GM18873 (cell line): ENCODE results near the gene RIPOR3.
"Not testable (repeated sequence)": the region's sequence is repeated elsewhere in the genome, so short reads cannot be mapped to it uniquely, and the experiment has no call there.

Experiments
- ATAC-seq: cut with Tn5 transposase; IDR thresholded peaks from one replicate; pipeline ENCODE4 v1.9.1; 2021; ENCODE audit warnings: mild to moderate bottlenecking, moderate library complexity, moderate number of reproducible peaks; ENCODE audit not compliant: unreplicated experiment, low FRiP score

RIPOR3 gene

DNA sequence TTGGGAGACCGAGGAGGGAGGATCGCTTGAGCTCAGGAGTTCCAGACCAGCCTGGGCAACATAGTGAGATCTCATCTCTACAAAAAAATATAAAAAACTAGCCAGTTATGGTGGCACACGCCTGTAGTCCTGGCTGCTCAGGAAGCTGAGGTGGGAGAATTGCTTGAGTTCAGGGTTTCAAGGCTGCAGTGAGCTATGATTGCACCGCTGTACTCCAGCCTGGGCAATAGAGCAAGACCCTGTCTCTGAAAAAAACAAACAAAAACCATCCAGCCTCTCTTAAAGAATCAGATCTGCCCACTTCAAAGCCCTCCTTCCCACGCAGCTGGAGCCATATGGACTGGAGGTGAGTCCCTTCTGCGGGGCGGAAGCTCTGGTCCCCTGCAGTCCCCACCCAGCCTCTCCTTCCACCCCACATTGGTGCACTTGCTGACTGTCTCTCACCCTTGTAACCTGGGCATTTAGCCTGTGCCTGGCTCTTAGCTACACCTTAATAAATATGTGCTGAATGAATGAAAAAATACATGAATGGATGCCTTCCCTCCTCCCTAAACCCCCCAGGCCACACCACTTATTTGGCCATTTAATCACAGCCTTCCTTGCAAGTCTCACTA is 32.9 kb upstream of the RIPOR3 start:
- no peak for ATAC-seq

DNA sequence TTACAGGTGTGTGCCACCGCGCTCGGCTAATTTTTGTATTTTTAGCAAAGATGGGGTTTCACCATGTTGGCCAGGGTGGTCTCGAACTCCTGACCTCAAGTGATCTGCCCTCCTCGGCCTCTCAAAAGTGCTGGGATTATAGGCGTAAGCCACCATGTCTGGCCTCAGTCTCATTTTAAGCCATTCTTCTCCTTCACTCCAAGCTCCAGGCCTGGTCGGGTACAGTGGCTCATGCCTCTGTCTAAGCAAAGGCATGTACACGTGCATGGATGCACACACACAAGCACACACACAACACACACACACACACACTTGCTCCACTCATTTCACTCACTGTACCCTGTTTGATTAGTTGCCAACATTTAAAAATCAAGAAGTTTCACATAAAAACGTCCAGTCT is 32.3 kb upstream of the RIPOR3 start:
- ATAC-seq = no peak

DNA sequence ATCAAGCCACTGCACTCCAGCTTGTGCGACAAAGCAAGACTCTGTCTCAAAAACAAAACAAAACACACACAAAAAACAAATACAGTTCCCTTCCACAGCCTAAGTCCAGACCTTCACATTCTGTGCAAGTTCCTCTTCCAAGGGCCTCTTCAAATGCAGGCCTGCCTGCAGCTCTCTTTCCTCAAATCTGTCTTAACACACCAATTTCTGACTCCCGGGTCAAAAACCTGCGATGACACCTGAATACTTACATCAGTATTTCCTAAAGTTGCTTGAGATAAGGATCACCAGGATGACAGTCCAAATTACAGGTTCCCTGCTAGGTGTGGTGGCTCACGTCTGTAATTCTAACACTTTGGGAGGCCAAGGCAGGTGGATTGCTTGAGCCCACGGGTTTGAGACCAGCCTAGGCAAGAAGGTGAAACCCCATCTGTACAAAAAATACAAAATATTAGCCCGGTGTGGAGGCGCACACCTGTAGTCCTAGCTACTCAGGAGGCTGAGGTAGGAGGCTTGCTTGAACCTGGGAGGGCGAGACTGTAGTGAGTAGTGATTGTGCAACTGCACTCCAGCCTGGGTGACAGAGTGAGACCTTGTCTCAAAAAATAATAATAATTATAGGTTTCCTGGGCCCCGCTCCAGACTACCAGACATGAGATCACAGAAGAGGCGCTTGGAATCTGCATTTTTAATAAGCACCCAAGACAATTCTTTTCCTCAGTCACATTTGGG is 31.2 kb upstream of the RIPOR3 start:
- ATAC-seq = no peak

DNA sequence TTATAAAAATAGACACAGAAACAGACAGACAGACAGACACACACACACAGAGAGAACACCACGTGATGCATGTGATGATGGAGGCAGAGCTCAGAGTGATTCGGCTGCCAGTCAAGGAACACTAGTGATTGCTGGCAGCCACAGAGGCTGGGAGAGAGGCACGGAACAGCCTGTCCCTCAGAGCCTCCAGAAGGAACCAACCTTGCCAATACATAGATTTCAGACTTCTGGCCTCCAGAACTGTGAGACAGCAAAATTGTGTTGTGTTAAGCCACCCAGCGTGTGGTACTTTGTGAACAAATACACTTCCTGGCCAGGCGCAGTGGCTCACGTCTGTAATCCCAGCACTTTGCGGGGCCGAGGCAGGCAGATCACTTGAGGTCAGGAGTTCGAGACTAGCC is 30.5 kb upstream of the RIPOR3 start:
- ATAC-seq = no peak

DNA sequence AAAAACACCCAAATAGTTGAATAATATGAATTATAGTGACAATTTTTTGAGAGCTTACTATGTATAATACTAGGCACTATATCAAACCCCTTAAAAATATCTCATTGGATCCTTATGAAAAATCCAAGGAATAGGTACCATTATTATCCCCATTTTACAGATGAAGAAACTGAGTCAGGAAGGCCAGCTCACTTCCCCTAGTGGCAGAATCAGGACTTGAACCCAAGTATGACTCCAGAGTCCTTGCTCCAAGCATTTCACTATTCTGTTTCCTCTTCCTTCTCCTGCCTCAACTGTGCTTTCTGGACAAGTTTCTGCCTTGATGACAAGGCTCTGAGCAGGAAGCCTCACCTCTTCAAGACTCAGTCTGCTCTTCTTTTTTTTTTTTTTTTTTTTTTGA is 29.2 kb upstream of the RIPOR3 start:
- no peak for ATAC-seq

DNA sequence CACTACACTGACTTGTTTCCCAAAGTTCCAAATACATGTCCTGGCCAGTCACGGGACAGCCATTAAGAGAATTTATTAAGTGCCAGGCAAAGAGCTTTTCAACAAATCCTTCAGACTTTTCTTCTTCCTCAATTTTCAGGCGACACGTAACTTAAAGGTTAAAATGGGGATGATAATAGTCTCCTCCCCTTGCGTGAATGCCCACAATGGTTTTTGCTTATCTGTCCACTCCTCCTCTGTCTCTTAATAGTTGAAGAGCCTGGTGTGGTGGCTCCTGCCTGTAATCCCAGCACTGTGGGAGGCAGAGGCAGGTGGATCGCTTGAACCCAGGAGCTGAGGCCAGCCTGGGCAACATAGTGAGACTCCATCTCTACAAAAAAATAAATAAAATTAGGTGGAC is 28.7 kb upstream of the RIPOR3 start:
- ATAC-seq = no peak

DNA sequence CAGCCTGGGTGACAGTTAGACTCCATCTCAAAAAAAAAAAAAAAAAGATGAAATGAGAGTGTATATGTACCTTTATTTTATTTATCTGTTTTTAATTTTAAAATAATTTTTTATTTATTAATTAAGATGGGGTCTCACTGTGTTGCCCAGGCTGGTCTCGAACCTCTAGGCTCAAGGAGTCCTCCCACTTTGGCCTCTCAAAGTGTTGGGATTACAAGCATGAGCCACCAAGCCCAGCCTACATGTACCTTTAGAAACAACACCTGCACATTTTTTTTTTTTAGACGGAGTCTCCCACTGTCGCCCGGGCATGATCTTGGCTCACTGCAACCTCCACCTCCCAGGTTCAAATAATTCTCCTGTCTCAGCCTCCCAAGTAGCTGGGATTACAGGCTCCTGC is 28.0 kb upstream of the RIPOR3 start:
- no peak for ATAC-seq

DNA sequence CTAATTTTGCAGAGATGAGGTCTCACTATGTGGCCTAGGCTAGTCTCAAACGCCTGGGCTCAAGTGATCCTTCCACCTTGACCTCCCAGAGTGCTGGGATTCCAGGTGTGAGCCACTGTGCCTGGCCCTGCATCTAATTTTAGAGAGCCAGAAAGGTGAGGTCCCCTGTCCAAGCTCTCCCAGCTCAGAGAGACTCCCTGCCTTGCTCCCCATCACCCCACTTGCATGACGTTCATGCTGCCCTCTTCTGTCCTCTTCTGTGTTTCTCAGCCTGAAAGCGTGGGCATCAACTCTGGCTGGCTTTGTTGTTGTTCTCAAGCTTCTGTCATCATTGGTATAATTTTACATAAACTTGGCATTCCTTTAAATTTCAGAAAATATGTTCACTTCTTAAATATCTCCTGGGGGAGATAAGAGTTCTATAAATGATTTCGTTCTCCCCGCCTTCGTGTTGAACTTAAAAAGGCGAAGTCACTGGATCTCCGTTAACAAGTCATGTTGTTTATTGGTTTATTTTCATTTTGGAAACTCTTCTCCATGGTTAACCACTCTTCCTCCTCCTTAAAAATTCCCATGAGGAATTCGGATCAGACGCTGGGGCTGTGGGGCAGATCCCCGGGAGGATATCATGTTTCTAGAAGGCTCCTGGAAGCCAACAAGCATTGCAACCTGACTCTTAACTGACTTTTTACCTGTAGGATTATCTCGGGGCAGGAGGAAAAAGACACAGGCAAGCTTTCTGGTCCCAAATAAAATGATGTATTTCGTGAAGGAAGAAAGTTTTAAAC is 26.8 kb upstream of the RIPOR3 start:
- no peak for ATAC-seq

DNA sequence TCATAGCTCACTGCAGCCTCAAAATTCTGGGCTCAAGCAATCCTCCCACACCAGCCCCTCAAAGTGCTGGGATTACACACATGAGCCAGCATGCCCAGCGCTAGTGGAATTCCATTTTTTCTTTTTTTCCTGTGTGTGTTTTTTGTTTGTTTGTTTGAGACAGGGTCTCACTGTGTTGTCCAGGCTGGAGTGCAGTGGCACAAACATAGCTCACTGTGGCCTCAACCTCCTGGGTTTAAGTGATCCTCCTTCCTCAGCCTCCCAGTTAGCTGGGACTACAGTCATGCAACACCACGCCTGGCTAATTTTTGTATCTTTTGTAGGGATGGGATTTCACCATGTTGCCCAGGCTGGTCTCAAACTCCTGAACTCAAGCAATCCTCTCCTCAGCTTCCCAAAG is 26.0 kb upstream of the RIPOR3 start:
- no peak for ATAC-seq

DNA sequence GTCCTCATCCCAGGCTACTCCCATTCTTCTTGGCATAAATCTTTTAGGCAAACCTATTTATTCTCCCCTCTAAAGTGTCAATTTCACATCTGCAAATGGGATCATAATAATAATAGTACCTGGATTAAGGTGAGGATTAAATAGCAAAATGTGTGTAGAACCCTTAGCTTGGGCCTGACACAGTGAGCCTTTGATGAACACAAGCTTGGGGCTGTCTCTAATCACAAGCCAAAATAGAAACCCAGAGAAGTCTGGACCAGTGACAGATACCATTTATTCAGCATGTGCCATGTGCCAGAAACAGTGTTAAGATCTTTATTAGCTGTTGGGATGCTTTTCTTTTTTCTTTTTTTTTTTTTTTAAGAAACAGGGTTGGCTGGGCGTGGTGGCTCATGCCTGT is 25.2 kb upstream of the RIPOR3 start:
- no peak for ATAC-seq

DNA sequence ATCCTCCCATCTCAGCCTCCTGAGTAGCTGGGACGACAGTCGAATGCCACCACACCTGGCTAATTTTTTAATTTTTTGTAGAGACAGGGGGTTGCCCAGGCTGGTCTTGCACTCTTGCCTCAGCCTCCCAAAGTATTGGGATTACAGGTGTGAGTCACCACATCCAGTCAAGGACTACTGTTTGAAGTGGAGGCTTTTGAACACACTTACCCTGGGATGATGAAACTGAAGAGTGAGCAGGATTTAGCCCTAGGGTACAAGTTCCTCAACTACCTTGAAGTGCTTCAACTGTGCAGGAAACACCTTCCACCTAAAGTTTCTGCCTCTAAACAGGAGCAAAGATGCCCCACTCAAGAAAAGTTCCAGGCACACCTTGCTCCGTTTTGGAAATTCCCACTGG is 24.4 kb upstream of the RIPOR3 start:
- no peak for ATAC-seq

DNA sequence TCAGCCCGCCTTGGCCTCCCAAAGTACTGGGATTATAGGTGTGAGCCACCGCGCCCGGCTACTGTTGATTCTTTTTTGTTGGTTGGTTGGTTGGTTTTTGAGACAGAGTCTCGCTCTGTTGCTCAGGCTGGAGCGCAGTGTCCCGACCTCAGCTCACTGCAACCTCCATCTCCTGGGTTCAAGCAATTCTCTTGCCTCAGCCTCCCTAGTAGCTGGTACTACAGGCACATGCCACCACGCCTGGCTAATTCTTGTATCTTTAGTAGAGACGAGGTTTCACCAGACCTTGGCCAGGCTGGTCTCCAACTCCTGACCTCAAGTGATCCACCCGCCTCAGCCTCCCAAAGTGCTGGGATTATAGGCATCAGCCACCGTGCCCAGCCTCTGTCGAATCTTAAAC is 23.1 kb upstream of the RIPOR3 start:
- not testable (repeated sequence) for ATAC-seq

DNA sequence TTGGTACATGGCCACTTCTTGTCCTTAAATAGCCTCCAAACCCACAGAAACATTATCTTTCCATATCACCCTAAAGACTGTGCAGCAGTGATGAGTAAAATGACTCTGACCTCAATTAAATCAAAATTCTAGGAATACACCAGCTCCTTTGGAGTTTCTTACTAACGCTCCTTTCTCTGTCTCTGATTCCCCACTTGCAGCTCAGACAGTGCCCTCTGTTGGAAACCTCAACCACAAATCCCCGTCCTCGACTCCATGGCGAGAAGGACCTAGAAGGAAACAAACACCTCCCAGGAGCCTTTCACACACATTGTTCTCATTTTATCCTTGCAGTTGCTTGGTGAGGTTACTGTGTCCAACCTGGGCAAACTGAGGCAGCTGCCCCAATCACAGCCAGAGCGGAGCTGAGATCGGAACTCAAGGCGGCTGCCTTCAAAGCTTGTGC is 22.3 kb upstream of the RIPOR3 start:
- no peak for ATAC-seq

DNA sequence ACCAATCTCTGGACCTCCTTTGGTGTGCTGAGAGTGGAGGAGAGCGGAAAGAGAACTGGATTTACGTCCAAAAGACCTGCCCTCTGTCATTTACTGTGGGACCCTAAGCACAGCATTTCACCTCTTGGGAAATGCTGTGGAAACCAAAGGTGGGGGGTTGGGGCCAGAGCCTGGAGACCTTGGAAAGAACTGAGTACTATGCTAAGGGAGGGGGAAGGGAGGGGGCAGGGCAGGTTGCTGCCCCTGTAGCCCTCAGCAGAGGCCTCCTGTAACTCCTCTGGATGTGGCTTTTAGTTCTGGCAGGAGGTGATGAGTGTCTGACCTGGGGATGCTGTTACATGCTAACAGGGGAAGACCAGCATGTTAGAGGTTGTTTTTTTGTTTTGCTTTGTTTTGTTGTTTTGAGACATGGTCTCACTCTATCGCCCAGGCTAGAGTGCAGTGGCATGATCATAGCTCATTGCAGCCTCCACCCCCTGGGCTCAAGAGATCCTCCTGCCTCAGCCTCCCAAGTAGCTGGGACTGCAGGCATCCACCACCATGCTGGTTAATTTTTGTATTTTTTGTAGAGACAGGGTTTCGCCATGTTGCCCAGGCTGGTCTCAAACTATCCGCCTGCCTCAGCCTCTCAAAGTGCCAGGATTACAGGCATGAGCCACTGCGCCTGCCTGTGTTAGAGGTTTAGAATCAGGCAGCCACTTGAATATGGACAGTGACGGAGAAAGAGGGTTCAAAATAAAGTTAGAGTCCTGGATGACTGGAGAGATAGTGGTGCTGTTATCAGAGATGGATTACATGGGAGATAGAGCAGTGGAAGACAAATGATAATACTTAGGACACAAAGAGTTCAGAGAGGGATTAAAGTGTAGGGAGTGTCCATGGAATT is 21.7 kb upstream of the RIPOR3 start:
- ATAC-seq = no peak

DNA sequence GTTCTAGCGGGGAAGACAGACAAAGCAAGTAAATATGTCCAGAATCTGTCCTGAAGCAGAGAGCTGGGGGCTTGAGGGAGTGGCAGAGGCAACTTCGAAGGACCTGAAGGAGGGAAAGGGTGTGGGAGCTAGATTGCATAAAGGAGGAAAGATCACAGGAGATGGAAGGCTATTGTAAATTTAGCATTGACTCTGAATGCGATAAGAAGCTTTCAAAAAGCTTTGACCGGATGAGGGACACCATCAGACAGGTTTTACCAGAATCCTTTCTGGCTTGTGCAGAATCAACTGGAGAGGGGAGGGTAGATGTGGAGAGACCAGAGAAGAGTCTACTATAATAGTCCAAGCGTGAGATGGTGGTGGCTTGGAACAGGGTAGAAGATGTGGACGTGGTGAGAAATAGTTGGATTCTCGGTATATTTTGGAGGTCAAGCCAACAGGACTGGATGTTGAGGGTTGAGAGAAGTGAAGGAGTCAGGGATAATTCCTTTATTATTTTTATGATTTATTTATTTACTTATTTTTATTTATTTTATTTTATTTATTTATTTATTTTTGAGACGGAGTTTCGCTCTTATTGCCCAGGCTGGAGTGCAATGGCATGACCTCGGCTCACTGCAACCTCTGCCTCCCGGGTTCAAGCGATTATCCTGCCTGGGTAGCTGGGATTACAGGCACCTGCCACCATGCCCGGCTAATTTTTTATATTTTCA is 19.9 kb upstream of the RIPOR3 start:
- no peak for ATAC-seq

DNA sequence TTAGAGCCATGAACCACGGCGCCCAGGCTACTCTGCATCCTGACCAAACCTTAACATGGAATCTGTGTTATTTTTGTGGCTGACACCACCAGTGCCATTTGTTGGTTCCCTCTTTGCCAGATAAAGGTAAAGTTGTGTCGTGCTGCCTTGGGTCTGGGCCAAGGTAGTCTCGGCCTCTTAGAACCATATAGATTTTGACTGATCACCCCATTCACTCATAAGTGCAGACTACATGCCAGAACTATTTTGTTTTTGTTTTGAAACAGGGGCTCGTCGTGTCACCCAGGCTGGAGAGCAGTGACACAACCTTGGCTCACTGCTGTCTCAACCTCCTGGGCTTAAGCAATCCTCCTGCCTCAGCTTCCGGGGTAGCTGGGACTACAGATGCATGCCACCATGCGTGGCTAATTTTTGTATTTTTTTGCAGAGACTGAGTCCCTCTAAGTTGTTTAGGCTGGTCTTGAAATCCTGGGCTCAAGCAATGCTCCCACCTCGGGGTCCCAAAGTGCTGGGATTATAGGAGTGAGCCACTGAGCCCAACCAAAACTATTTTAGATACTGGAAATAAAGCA is 19.2 kb upstream of the RIPOR3 start:
- no peak for ATAC-seq

DNA sequence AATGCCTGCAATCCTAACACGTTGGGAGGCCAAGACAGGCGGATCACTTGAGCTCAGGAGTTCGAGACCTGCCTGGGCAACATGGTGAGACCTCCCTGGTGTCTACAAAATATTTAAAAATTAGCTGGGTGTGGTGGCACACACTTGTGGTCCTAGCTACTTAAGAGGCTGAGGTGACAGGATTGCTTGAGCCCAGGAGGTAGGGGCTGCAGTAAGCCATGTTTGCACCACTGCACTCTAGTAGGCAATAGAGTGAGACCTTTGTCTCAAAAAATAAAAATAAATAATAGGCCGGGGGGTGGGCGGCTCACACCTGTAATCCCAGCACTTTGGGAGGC is 18.3 kb upstream of the RIPOR3 start:
- no peak for ATAC-seq

DNA sequence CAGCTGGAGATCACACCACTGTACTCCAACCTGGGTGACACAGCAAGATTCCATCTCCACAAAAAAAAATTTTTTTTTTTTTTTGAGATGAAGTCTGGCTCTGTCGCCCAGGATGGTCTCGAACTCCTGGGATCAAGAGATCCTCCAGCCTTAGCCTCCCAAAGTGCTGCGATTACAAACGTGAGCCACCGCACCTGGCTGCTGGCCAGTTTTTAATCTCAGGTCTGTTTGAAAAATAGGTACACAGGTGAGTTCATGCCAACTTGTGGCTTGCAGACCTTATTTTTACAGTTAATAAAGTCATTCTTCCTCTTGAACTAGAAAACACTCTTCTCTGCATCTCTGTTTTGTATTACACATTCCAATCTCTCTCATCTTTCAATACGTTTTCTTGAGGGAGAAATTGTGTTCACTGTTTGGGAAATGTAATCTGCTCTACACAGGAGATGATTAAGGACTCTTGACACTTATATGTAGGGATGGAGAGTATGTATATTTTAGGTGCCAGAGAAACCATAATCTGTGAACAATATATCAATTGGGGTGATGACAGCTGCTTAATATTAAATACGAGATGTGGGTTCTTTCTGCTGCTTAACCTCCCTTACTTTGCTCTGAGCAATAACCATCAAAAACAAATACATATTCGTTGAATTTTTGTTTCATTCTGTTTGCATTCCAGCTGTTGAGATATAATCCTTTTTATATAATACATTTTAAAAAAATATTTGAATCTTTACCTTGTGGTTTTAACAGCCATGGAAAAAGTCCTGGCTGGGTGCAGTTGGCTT is 17.7 kb upstream of the RIPOR3 start:
- ATAC-seq = no peak

DNA sequence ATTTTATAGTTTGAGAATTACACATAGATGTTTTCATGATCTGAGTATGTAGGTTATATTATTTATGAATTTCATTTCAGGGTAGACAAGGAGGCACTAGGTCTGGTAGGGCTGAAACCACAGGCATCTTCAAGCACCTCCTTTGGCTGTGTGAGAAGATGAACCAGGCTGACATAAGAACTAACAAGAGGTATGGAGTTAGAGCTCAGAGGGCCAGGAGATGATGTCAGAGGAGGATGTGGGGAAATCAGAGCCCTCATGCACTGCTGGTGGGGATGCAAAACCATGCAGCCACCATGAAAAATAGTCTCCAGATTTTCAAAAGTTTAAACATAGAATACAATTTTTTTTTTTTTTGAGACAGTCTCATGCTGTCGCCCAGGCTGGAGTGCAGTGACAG is 13.6 kb upstream of the RIPOR3 start:
- ATAC-seq = no peak
